Measurements from ENCODE around the gene LEF1.

The LEF1 gene

GRCh38 chr4:108044951-108045686 is 123.6 kb downstream of the LEF1 start:
- TF ChIP-seq EZH2phosphoT487 (IDR thresholded peaks at IDR 0.05; ENCODE audit: low read depth) (no peak), CTCF (IDR thresholded peaks at IDR 0.05; ENCODE audit: low read depth, low read length) (no peak)
- Histone ChIP-seq H4K20me1 (ENCODE audit: insufficient read depth, low read length) (no peaks in the 10 kb centered on the region), H3K4me2 (ENCODE audit: low read length) (no peak overlapping the region), H3K79me2 (ENCODE audit: low read length) (no peaks in the 10 kb centered on the region), H3K4me3 (ENCODE audit: low read length) (no peak overlapping the region), H3K4me1 (ENCODE audit: low read length) (no peaks in the 10 kb centered on the region), H3K36me3 (replicated peaks; ENCODE audit: low read depth, low read length) (peaks cover 5% of the 10 kb centered on the region), H3K27ac (ENCODE audit: low read length) (no peak overlapping the region), H3K27me3 (ENCODE audit: low read depth, low read length) (no peaks in the 10 kb centered on the region), H3K9ac (ENCODE audit: low read length) (no peak overlapping the region), H3K9me3 (ENCODE audit: insufficient read depth, low read length) (no peaks in the 10 kb centered on the region), H2AFZ (ENCODE audit: low read depth, low read length) (no peak overlapping the region)

GRCh38 chr4:108043526-108043925 is 125.2 kb downstream of the LEF1 start:
- Histone ChIP-seq H3K4me1 (ENCODE audit: low read length) (no peaks in the 10 kb centered on the region), H3K36me3 (replicated peaks; ENCODE audit: low read depth, low read length) (peaks cover 5% of the 10 kb centered on the region), H3K9ac (ENCODE audit: low read length) (no peak overlapping the region), H3K4me2 (ENCODE audit: low read length) (no peak overlapping the region), H3K27me3 (ENCODE audit: low read depth, low read length) (no peaks in the 10 kb centered on the region), H3K79me2 (ENCODE audit: low read length) (no peaks in the 10 kb centered on the region), H4K20me1 (ENCODE audit: insufficient read depth, low read length) (no peaks in the 10 kb centered on the region), H3K9me3 (ENCODE audit: insufficient read depth, low read length) (no peaks in the 10 kb centered on the region), H3K4me3 (ENCODE audit: low read length) (no peak overlapping the region), H3K27ac (ENCODE audit: low read length) (no peak overlapping the region), H2AFZ (ENCODE audit: low read depth, low read length) (no peak overlapping the region)
- no peak for TF ChIP-seq EZH2phosphoT487 (IDR thresholded peaks at IDR 0.05; ENCODE audit: low read depth)
- no peak for TF ChIP-seq CTCF (IDR thresholded peaks at IDR 0.05; ENCODE audit: low read depth, low read length)

GRCh38 chr4:108042927-108043326 is 125.8 kb downstream of the LEF1 start:
- Histone ChIP-seq H3K79me2 (ENCODE audit: low read length) (no peaks in the 10 kb centered on the region), H3K9ac (ENCODE audit: low read length) (no peak overlapping the region), H3K4me3 (ENCODE audit: low read length) (no peak overlapping the region), H4K20me1 (ENCODE audit: insufficient read depth, low read length) (no peaks in the 10 kb centered on the region), H3K36me3 (replicated peaks; ENCODE audit: low read depth, low read length) (peaks cover 2% of the 10 kb centered on the region), H2AFZ (ENCODE audit: low read depth, low read length) (no peak overlapping the region), H3K9me3 (ENCODE audit: insufficient read depth, low read length) (no peaks in the 10 kb centered on the region), H3K27me3 (ENCODE audit: low read depth, low read length) (no peaks in the 10 kb centered on the region), H3K4me1 (ENCODE audit: low read length) (no peaks in the 10 kb centered on the region), H3K27ac (ENCODE audit: low read length) (no peak overlapping the region), H3K4me2 (ENCODE audit: low read length) (no peak overlapping the region)
- no peak for TF ChIP-seq EZH2phosphoT487 (IDR thresholded peaks at IDR 0.05; ENCODE audit: low read depth)
- peak; percentile 28; the same call in 1 of the 2 replicates for TF ChIP-seq CTCF (IDR thresholded peaks at IDR 0.05; ENCODE audit: low read depth, low read length)

GRCh38 chr4:108037884-108038283 is 130.8 kb downstream of the LEF1 start:
- no peaks in the 10 kb centered on the region for H3K79me2 ChIP-seq (ENCODE audit: low read length)
- no peak overlapping the region for H2AFZ ChIP-seq (ENCODE audit: low read depth, low read length)
- H3K9ac ChIP-seq (ENCODE audit: low read length) = no peak overlapping the region
- no peak overlapping the region for H3K4me3 ChIP-seq (ENCODE audit: low read length)
- H3K9me3 ChIP-seq (ENCODE audit: insufficient read depth, low read length) = no peaks in the 10 kb centered on the region
- H4K20me1 ChIP-seq (ENCODE audit: insufficient read depth, low read length) = no peaks in the 10 kb centered on the region
- H3K4me2 ChIP-seq (ENCODE audit: low read length) = no peak overlapping the region
- no peak overlapping the region for H3K27ac ChIP-seq (ENCODE audit: low read length)
- H3K4me1 ChIP-seq (ENCODE audit: low read length) = 0 out of 2 replicates have a peak, but pooled peaks cover 4% of the 10 kb centered on the region
- H3K27me3 ChIP-seq (ENCODE audit: low read depth, low read length) = no peaks in the 10 kb centered on the region
- TF ChIP-seq CTCF (IDR thresholded peaks at IDR 0.05; ENCODE audit: low read depth, low read length) = no peak
- TF ChIP-seq EZH2phosphoT487 (IDR thresholded peaks at IDR 0.05; ENCODE audit: low read depth) = no peak
- H3K36me3 ChIP-seq (replicated peaks; ENCODE audit: low read depth, low read length) = peaks cover 17% of the 10 kb centered on the region
